ENCODE measurements around the gene LYVE1.

LYVE1 gene

GRCh38 chr11:10556590-10556989, 11.9 kb downstream of the LYVE1 start:
- H3K9me3 ChIP-seq (replicated peaks; ENCODE audit: insufficient read depth, low read length), result no peaks in the 10 kb centered on the region
- H3K9ac ChIP-seq (ENCODE audit: low read length), result no peak overlapping the region
- H2AFZ ChIP-seq (ENCODE audit: low read length), result no peak overlapping the region
- no peaks in the 10 kb centered on the region for H3K36me3 ChIP-seq (replicated peaks; ENCODE audit: insufficient read depth, low read length)
- no peaks in the 10 kb centered on the region for H3F3A ChIP-seq (ENCODE audit: insufficient read depth, low read length)
- H3K27me3 ChIP-seq (replicated peaks; ENCODE audit: insufficient read depth, low read length), result no peaks in the 10 kb centered on the region
- no peak overlapping the region for H3K4me2 ChIP-seq (ENCODE audit: low read depth, low read length)
- no peaks in the 10 kb centered on the region for H4K20me1 ChIP-seq (ENCODE audit: insufficient read depth, low read length)
- H3K79me2 ChIP-seq (ENCODE audit: low read length), result no peaks in the 10 kb centered on the region
- H3K4me3 ChIP-seq (ENCODE audit: low read length), result no peak overlapping the region
- H3K27ac ChIP-seq (ENCODE audit: low read length), result no peak overlapping the region
- no peaks in the 10 kb centered on the region for H3K9me2 ChIP-seq (replicated peaks; ENCODE audit: insufficient read depth, low read length)
- no peaks in the 10 kb centered on the region for H3K4me1 ChIP-seq (ENCODE audit: low read length)
- no peak for DNase-seq
- TF ChIP-seq EZH2phosphoT487 (IDR thresholded peaks at IDR 0.05; ENCODE audit: low read length) (no peak), EZH2 (optimal IDR thresholded peaks at IDR 0.05; ENCODE audit: low read depth, low read length) (no peak), CTCF (IDR thresholded peaks at IDR 0.05; ENCODE audit: low read length) (no peak)

GRCh38 chr11:10551845-10552352, 16.6 kb downstream of the LYVE1 start:
- Histone ChIP-seq H4K20me1 (ENCODE audit: insufficient read depth, low read length) (no peaks in the 10 kb centered on the region), H3K36me3 (replicated peaks; ENCODE audit: insufficient read depth, low read length) (no peaks in the 10 kb centered on the region), H3K4me3 (ENCODE audit: low read length) (no peak overlapping the region), H3K9me2 (replicated peaks; ENCODE audit: insufficient read depth, low read length) (no peaks in the 10 kb centered on the region), H3K27me3 (replicated peaks; ENCODE audit: insufficient read depth, low read length) (no peaks in the 10 kb centered on the region), H3K9me3 (replicated peaks; ENCODE audit: insufficient read depth, low read length) (no peaks in the 10 kb centered on the region), H3K4me2 (ENCODE audit: low read depth, low read length) (no peak overlapping the region), H2AFZ (ENCODE audit: low read length) (no peak overlapping the region), H3K4me1 (ENCODE audit: low read length) (no peaks in the 10 kb centered on the region), H3F3A (ENCODE audit: insufficient read depth, low read length) (no peaks in the 10 kb centered on the region), H3K79me2 (ENCODE audit: low read length) (no peaks in the 10 kb centered on the region), H3K9ac (ENCODE audit: low read length) (no peak overlapping the region), H3K27ac (ENCODE audit: low read length) (no peak overlapping the region)
- DNase-seq, result no peak
- TF ChIP-seq EZH2 (optimal IDR thresholded peaks at IDR 0.05; ENCODE audit: low read depth, low read length) (no peak), CTCF (IDR thresholded peaks at IDR 0.05; ENCODE audit: low read length) (no peak), EZH2phosphoT487 (IDR thresholded peaks at IDR 0.05; ENCODE audit: low read length) (no peak)

GRCh38 chr11:10551290-10551592, 17.2 kb downstream of the LYVE1 start:
- no peaks in the 10 kb centered on the region for H3K36me3 ChIP-seq (replicated peaks; ENCODE audit: insufficient read depth, low read length)
- H3K79me2 ChIP-seq (ENCODE audit: low read length), result no peaks in the 10 kb centered on the region
- no peaks in the 10 kb centered on the region for H3K9me3 ChIP-seq (replicated peaks; ENCODE audit: insufficient read depth, low read length)
- H3K9ac ChIP-seq (ENCODE audit: low read length), result no peak overlapping the region
- H3K27me3 ChIP-seq (replicated peaks; ENCODE audit: insufficient read depth, low read length), result no peaks in the 10 kb centered on the region
- no peak for DNase-seq
- no peaks in the 10 kb centered on the region for H4K20me1 ChIP-seq (ENCODE audit: insufficient read depth, low read length)
- TF ChIP-seq CTCF (IDR thresholded peaks at IDR 0.05; ENCODE audit: low read length), result no peak
- TF ChIP-seq EZH2 (optimal IDR thresholded peaks at IDR 0.05; ENCODE audit: low read depth, low read length), result no peak
- TF ChIP-seq EZH2phosphoT487 (IDR thresholded peaks at IDR 0.05; ENCODE audit: low read length), result no peak
- H3K9me2 ChIP-seq (replicated peaks; ENCODE audit: insufficient read depth, low read length), result no peaks in the 10 kb centered on the region
- no peak overlapping the region for H3K27ac ChIP-seq (ENCODE audit: low read length)
- no peak overlapping the region for H2AFZ ChIP-seq (ENCODE audit: low read length)
- H3K4me2 ChIP-seq (ENCODE audit: low read depth, low read length), result no peak overlapping the region
- no peaks in the 10 kb centered on the region for H3F3A ChIP-seq (ENCODE audit: insufficient read depth, low read length)
- no peaks in the 10 kb centered on the region for H3K4me1 ChIP-seq (ENCODE audit: low read length)
- no peak overlapping the region for H3K4me3 ChIP-seq (ENCODE audit: low read length)

All from MM.1S (cell line).